ENCODE measurements around the gene CNPY4.

- TF ChIP-seq TARDBP (IDR thresholded peaks at IDR 0.05) (no peak), SP1 (IDR thresholded peaks at IDR 0.05) (no peak), ELF4 (IDR thresholded peaks at IDR 0.05) (no peak), FOXK2 (IDR thresholded peaks at IDR 0.05) (no peak), SUZ12 (IDR thresholded peaks at IDR 0.05) (no peak), FOXA1 (IDR thresholded peaks at IDR 0.05) (no peak)
Measured at GRCh38 chr7:100124301-100125230, 5.1 kb downstream of the CNPY4 start.

All from HEK293T (cell line).